Hepatocyte (in vitro differentiated cells): ENCODE measurements around the gene PXDN.

ENCODE experiments used
- EZH2 ChIP-seq: fragments of 200-600 bp; sonication (generic); IDR thresholded peaks from 2 replicates; pipeline ENCODE4 v1.6.1; 2016; ENCODE audit warnings: antibody characterized with exemption, mild to moderate bottlenecking, borderline replicate concordance
- EZH2phosphoT487 ChIP-seq: fragments of 200-600 bp; sonication (generic); IDR thresholded peaks from one replicate; pipeline ENCODE4 v1.6.1; 2018; ENCODE audit warnings: antibody characterized with exemption, mild to moderate bottlenecking, low read depth, moderate library complexity; ENCODE audit not compliant: unreplicated experiment, severe bottlenecking
- TF ChIP-seq, protein P1 (sequence below): fragments of 200-600 bp; sonication (generic); IDR thresholded peaks from 2 replicates; pipeline ENCODE4 v1.5.1; 2016; ENCODE audit warnings: antibody characterized with exemption, mild to moderate bottlenecking; ENCODE audit not compliant: poor library complexity

DNA sequence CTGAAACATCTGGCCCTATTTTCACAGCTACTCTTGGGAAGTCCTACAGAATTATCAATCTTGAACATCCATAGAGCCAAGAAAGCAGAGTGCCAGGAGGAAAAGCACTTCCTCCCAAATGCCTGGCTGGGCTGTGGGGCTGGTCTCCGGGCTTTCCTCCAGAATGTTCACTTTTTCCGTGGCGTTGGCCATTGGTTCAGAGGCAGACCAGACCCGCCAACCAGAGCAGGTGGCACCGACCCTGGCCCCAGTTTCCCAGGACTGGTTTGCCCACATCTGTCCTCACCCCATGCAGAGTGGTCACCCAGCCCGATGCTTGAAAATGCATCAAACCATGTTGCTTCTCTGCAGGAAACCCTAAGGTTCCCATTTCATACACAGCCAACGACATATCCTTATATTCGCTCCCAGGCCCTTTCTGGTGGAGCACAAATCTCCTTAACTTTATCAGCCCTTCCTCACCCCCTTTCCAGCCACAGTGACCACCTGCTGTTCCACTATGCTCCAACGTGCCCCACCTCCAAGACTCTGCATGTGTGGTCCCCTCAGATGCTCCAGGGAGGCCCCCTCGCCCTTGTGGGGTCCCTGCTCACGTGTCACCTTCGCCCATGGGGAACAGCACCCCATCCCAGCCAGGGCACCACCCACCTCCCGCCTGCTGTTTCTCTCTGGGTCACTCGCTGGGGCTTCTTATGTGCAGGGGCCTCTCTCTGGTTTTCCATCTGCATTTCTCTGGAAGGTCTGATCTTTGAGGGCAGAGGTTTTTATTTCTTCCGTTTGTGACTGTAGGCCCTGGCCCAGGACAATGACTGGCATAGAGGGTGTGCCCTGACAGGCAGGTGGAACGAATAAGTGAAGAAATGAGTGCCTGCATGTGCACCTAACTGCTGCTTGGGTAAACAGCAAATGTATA, 92.9 kb downstream of the PXDN start:
- TF ChIP-seq EZH2 (no peak), EZH2phosphoT487 (no peak)
- TF ChIP-seq, protein P1, sequence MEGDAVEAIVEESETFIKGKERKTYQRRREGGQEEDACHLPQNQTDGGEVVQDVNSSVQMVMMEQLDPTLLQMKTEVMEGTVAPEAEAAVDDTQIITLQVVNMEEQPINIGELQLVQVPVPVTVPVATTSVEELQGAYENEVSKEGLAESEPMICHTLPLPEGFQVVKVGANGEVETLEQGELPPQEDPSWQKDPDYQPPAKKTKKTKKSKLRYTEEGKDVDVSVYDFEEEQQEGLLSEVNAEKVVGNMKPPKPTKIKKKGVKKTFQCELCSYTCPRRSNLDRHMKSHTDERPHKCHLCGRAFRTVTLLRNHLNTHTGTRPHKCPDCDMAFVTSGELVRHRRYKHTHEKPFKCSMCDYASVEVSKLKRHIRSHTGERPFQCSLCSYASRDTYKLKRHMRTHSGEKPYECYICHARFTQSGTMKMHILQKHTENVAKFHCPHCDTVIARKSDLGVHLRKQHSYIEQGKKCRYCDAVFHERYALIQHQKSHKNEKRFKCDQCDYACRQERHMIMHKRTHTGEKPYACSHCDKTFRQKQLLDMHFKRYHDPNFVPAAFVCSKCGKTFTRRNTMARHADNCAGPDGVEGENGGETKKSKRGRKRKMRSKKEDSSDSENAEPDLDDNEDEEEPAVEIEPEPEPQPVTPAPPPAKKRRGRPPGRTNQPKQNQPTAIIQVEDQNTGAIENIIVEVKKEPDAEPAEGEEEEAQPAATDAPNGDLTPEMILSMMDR = no peak
